GM12878 (cell line): ENCODE data around the gene C19orf67. TPM values are rescaled to one million over a fixed set of nuclear protein-coding genes. Genes with fewer than 3 reads are reported as not detected.

Source experiments
- ATF7 ChIP-seq: fragments of 450-650 bp; IDR thresholded peaks from 2 replicates; pipeline ENCODE4 v1.6.1; 2016; ENCODE audit warnings: low read depth, mild to moderate bottlenecking
- CEBPZ ChIP-seq: fragments of 150-350 bp; IDR thresholded peaks from 2 replicates; pipeline ENCODE4 v1.6.1; 2016; ENCODE audit warnings: low read depth, low read length
- CREM ChIP-seq: IDR thresholded peaks from 2 replicates; pipeline ENCODE4 v1.6.1; 2014; ENCODE audit warnings: antibody characterized with exemption, low read depth
- FOXK2 ChIP-seq: fragments of 450-650 bp; IDR thresholded peaks from 2 replicates; pipeline ENCODE4 v1.6.1; 2017; ENCODE audit warnings: mild to moderate bottlenecking, moderate library complexity
- IRF4 ChIP-seq: IDR thresholded peaks from 2 replicates; pipeline ENCODE4 v1.6.1; 2011; ENCODE audit warnings: low read depth, low read length
- IRF5 ChIP-seq: fragments of 450-650 bp; IDR thresholded peaks from 2 replicates; pipeline ENCODE4 v1.6.1; 2017; ENCODE audit warnings: borderline replicate concordance
- JUND ChIP-seq: IDR thresholded peaks from 2 replicates; pipeline ENCODE4 v1.6.1; 2012; ENCODE audit warnings: low read depth, mild to moderate bottlenecking, low read length, improper control_type of control experiment, moderate library complexity
- MYC ChIP-seq: IDR thresholded peaks from 2 replicates; pipeline ENCODE4 v1.6.1; 2011; ENCODE audit warnings: mild to moderate bottlenecking, low read length, moderate library complexity, inconsistent platforms; ENCODE audit not compliant: insufficient read depth, insufficient replicate concordance, insufficient read length, severe bottlenecking
- NFIC ChIP-seq: IDR thresholded peaks from 2 replicates; pipeline ENCODE4 v1.6.1; 2012; ENCODE audit warnings: low read depth, mild to moderate bottlenecking, inconsistent platforms, low read length, moderate library complexity
- NFYB ChIP-seq: IDR thresholded peaks from 2 replicates; pipeline ENCODE4 v1.6.1; 2011; ENCODE audit warnings: low read depth, mild to moderate bottlenecking, low read length, improper control_type of control experiment, moderate library complexity; ENCODE audit not compliant: insufficient read depth
- PAX8 ChIP-seq: fragments of 450-650 bp; IDR thresholded peaks from 2 replicates; pipeline ENCODE4 v1.6.1; 2017; ENCODE audit warnings: mild to moderate bottlenecking, moderate library complexity
- POU2F2 ChIP-seq: IDR thresholded peaks from 3 replicates; pipeline ENCODE4 v1.6.1; 2011; ENCODE audit warnings: low read depth, mild to moderate bottlenecking, low read length, borderline replicate concordance
- SMAD5 ChIP-seq: IDR thresholded peaks from 2 replicates; pipeline ENCODE4 v1.6.1; 2016; ENCODE audit warnings: antibody characterized with exemption, low read depth
- ZBED1 ChIP-seq: IDR thresholded peaks from 2 replicates; pipeline ENCODE4 v1.6.1; 2016; ENCODE audit warnings: borderline replicate concordance
- ZBTB11 ChIP-seq: fragments of 450-650 bp; formaldehyde crosslinking; IDR thresholded peaks from 2 replicates; pipeline ENCODE4 v1.5.0; 2022; ENCODE audit warnings: mild to moderate bottlenecking, missing genetic modification characterization
- ZNF592 ChIP-seq: fragments of 450-650 bp; IDR thresholded peaks from 2 replicates; pipeline ENCODE4 v1.6.1; 2017; ENCODE audit warnings: mild to moderate bottlenecking, moderate library complexity
- ZSCAN29 ChIP-seq: fragments of 450-650 bp; IDR thresholded peaks from 2 replicates; pipeline ENCODE4 v1.6.1; 2017; ENCODE audit warnings: mild to moderate bottlenecking, moderate library complexity
- polyA plus RNA-seq, 11 experiments: library from polyadenylated mRNA; depleted of rRNA in 4 of 11; unstranded in 6 of 11; stranded (reverse) in 5 of 11; fragments of >200 nt; fragmentation: Nextera tagmentation in 4 of 11; fragmentation: Illumina TruSeq in 1 of 11; extraction: Ambion mirVana in 4 of 11; extraction: Trizol in 1 of 11; gene quantifications; 1 replicate in 1 of 11; 2 replicates in 10 of 11; pipeline versions ENCODE4 v1.2.1 to v1.2.3, GENCODE V29; 2011 to 2016; ENCODE audit warnings: inconsistent platforms in 2 of 11, missing spikeins in 2 of 11, low read depth in 1 of 11
- total RNA-seq, 4 experiments: library from RNA; depleted of rRNA in 3 of 4; stranded (reverse); fragments of >200 nt in 3 of 4; fragmentation: Illumina TruSeq in 1 of 4; extraction: Trizol in 1 of 4; gene quantifications; 2 replicates each; pipeline versions ENCODE4 v1.2.1 to v1.2.3, GENCODE V29; 2013 to 2021

Gene C19orf67
- total and polyA plus RNA-seq, 10 of the 15 experiments (the other 5 are each of a cell fraction or from before 2014, with no cell fraction given), result 0.14 TPM; not detected in 9

- TF ChIP-seq ZSCAN29, result peak; percentile 44; the same call in 1 of the 2 replicates
- TF ChIP-seq ATF7, result peak; percentile 54; the same call in 1 of the 2 replicates
- peak; percentile 31; the same call in 1 of the 2 replicates for TF ChIP-seq CREM
- peak; percentile 24; the same call in 1 of the 3 replicates for TF ChIP-seq POU2F2
- 0 out of 2 replicates have a peak, but pooled peaks have one; percentile 22 for TF ChIP-seq NFYB
- TF ChIP-seq CEBPZ, result no peak
- no peak for TF ChIP-seq ZBED1
- TF ChIP-seq JUND, result no peak
- no peak for TF ChIP-seq ZNF592
- no peak for TF ChIP-seq IRF4
- TF ChIP-seq SMAD5, result no peak
- no peak for TF ChIP-seq MYC
- TF ChIP-seq IRF5, result no peak
- TF ChIP-seq NFIC, result 0 out of 2 replicates have a peak, but pooled peaks have one; percentile 53
- TF ChIP-seq PAX8, result no peak
- TF ChIP-seq FOXK2, result no peak
- TF ChIP-seq ZBTB11, result no peak
Measured at GRCh38 chr19:14091081-14091812, 5.7 kb upstream of the C19orf67 start (continued).
